GM12891 (cell line): ENCODE measurements around the gene RECK.

Experiments used
- DNase-seq: peaks from one replicate; pipeline ENCODE4 v3.0.0; 2011; ENCODE audit warnings: low spot score; ENCODE audit not compliant: insufficient read length
- FAIRE-seq: peaks from 2 replicates; lab custom pipeline; 2011; peaks lifted over from hg19 to GRCh38; lab: Jason Lieb, UNC
- PAX5 ChIP-seq: IDR thresholded peaks from 2 replicates; pipeline ENCODE4 v1.6.1; 2011; ENCODE audit warnings: low read length, moderate library complexity, mild to moderate bottlenecking; ENCODE audit not compliant: insufficient read depth, severe bottlenecking
- POLR2A ChIP-seq: IDR thresholded peaks from 2 replicates; pipeline ENCODE4 v1.6.1; 2011; ENCODE audit warnings: low read depth, low read length, control low read depth
- POLR2AphosphoS5 ChIP-seq: IDR thresholded peaks from 2 replicates; pipeline ENCODE4 v1.6.1; 2011; ENCODE audit warnings: low read depth, low read length, control low read depth
- POU2F2 ChIP-seq: IDR thresholded peaks from 2 replicates; pipeline ENCODE4 v1.6.1; 2011; ENCODE audit warnings: low read depth, mild to moderate bottlenecking, control low read depth, low read length, moderate library complexity
- SPI1 ChIP-seq: IDR thresholded peaks from 2 replicates; pipeline ENCODE4 v1.6.1; 2011; ENCODE audit warnings: low read depth, low read length, control low read depth
- TAF1 ChIP-seq: IDR thresholded peaks from 2 replicates; pipeline ENCODE4 v1.6.1; 2011; ENCODE audit warnings: low read depth, low read length, control low read depth

Gene RECK

DNA sequence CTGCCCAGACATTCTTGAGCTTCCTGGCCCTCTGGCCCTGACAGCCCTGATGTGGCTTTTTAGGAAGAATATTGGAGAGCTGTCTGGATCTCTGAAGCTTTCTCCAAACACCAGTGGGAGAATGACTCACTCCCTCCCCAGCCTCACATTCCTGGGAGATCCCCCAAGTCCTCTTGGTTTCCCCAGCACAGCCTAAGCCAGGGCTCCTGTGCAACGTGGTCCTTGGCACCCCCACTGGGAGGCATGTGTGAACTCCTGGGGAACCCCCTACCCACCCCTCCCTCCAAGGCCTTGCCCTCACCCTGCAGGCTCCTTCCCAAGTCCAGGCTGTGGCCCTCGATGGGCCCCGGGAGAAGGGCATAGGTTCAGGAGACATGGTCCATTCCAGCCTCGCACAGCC lies 112.5 kb downstream of the RECK start:
- FAIRE-seq (no peak), DNase-seq (no peak)
- TF ChIP-seq PAX5, result no peak
- no peak for TF ChIP-seq SPI1
- no peak for TF ChIP-seq POU2F2
- no peak for TF ChIP-seq POLR2AphosphoS5
- TF ChIP-seq POLR2A, result no peak
- TF ChIP-seq TAF1, result no peak

DNA sequence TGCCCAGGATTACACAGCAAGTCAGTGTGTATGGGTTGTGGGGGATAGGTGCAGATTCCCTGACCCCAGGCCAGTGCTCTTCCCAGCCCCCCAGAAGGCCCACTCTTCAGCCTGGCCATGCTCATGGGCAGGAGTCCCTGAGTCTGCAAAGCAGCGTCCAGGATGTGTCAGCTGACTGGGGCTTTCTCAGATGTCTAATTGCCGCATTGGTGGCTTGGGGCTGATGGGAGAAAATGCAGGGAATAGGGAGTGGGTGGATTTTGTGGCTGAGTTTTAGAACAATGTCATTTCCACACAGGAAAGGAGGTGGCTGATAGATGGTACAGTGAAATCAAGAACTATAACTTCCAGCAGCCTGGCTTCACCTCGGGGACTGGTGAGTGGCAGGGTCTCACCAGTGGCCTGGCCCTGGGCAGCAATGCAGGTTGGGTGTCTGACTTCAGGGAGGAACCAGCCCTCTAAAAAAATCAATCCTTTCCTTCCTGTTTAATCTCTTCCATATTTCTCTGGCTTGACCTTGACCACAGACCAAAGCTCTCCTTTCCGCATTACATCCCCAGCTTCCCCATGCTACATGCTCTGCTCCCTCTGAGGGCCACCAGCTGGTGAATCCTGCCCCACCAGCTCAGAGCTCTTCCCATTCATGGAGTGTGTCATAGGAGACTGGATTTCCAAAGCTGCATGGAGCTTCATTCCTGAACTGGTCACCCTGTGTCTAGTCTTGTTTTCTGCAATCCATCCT lies 114.0 kb downstream of the RECK start:
- no peak for DNase-seq
- peak; percentile 26 for FAIRE-seq
- TF ChIP-seq POLR2AphosphoS5 (no peak), POLR2A (no peak), PAX5 (no peak), POU2F2 (no peak), TAF1 (no peak), SPI1 (no peak)

DNA sequence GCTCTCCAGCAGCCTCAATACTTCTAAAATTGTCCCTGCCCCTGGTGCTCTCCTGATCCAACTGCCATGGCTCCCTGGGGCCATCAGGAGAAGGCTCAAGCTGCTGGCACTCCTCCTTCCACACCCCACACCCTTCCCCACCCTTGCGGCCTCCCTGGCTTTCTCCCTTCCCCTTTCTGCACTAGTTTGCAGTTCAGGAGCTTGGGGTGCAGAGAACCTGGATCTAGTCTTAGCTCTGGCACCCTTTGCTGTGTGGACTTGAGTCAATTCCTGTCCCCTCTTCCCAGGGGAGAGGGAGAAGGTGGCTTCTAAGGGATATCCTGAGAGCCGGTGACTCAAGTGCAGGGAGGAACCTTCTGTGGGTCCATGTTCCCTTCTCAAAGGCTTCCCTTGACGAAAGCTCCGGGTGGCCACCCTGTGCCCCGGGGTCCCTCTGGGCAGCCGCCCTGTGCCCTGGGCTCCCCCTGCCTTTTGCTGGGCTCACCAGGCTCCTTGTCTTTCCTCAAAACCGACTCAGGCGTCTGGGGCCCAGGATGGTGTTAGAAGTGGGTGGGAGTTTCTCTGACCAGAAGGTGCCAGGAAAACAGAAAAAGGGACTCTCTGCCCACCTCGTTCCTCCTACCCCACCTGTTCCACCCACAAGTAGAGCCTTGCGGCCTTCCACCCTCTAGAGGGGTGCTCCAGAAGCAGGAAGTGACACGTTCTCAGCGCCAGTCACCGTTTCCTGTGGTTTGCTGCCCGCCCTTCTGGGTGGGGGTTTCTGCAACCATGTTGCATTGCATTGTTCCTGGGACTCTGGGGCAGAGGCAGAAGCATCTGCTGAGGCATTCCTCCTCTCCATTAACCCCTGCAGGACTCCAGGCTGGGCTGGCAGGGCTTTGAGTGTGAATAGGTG lies 114.8 kb downstream of the RECK start:
- FAIRE-seq (peak; percentile 96), DNase-seq (peak; percentile 72)
- no peak for TF ChIP-seq POLR2AphosphoS5
- TF ChIP-seq POU2F2, result peak; percentile 79; the same call in 1 of the 2 replicates
- peak; percentile 64 for TF ChIP-seq POLR2A
- peak; percentile 82 for TF ChIP-seq SPI1
- TF ChIP-seq TAF1, result no peak
- peak; percentile 49 for TF ChIP-seq PAX5

DNA sequence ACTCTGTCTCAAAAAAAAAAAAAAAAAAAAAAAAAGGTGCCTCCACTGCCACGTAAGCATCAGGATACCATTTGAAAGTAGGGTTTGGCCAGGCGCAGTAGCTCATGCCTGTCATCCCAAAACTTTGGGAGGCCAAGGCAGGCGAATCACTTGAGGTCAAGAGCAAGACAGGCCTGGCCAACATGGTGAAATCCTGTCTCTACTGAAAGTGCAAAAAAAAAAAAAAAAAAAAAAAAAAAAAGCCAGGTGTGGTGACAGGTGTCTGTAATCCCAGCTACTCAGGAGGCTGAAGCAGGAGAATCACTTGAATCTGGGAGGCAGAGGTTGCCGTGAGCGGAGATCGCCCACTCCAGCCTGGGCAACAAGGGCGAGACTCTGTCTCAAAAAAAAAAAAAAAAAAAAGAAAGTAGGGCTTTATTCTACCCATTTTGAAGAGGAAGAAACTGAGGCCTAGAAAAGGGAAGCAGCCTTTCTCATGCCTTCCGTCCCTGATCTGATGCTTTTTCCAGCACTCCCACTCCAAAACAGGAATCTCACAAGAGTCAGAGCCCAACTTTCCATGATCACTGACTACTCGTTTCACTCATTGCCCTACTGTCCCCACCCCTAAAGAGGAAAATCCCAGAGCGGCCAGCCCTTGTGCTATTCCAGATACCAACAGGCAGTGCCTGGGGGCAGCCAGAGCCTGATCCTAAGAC lies 116.2 kb downstream of the RECK start:
- DNase-seq, result no peak
- no peak for FAIRE-seq
- TF ChIP-seq PAX5 (no peak), POU2F2 (no peak), POLR2A (no peak), POLR2AphosphoS5 (no peak), TAF1 (no peak), SPI1 (no peak)

DNA sequence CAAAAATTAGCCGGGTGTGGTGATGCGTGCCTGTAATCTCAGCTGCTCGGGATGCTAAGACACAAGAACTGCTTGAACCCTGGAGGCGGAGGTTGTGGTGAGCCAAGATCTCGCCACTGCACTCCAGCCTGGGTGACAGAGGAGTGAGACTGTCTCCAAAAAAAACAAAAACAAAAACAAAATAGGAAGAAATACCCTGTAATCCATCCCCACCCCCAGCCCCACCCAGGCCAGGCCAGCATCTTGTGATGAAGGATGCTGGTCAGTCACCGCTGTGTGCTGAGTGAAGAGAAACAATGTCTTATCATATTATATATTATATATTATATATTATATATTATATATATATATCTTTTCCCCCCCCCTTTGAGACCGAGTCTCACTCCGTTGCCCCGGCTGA lies 117.0 kb downstream of the RECK start:
- TF ChIP-seq POU2F2, result no peak
- no peak for TF ChIP-seq SPI1
- TF ChIP-seq PAX5, result no peak
- no peak for TF ChIP-seq POLR2AphosphoS5
- no peak for TF ChIP-seq POLR2A
- TF ChIP-seq TAF1, result no peak
- FAIRE-seq, result no peak
- no peak for DNase-seq

DNA sequence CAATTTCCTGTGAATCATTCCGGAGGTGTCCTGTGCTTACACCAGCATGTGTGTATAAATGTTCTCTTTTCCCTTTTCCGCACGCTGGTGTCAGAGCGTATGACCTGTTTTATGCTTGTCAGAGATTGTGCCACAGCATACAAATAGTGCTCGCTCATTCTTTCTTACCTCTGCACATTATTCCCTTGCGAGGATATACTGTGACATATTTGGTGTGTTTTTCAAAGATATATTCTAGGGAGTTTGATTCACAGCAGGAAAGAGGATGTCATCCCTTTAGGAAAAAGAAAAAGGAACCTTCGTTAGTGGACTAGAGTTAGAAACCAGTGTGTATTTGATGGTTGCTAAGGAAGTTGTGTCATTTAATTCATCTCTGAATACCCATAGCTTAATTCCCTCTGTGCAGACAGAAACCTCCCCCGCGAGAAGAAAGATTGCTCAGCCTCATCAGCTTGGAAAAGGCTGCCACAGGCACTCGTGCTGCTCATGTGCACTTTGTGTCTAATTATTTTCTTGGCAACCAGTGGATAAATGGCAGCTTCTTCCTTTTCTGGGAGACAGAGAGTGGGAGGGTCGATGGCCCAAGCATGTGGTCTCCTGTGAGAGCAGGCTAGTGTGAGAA lies 117.7 kb downstream of the RECK start:
- TF ChIP-seq POLR2AphosphoS5 (no peak), SPI1 (no peak), POLR2A (no peak), PAX5 (no peak), TAF1 (no peak), POU2F2 (no peak)
- DNase-seq, result no peak
- FAIRE-seq, result peak; percentile 43

DNA sequence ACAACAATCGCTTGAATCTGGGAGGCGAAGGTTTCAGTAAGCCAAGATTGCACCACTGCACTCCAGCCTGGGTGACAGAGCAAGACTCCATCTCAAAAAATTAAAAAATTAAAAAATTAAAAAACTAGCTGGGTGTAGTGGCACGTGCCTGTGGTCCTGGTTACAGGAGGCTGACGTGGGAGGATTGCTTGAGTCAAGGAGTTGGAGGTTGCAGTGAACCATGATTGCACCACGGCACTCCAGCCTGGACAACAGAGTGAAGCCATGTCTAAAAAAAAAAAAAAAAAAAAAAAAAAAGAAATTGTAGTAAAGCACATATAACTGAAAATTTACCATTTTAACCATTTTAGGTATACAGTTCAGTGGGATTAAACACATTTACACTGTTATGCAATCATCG lies 119.4 kb downstream of the RECK start:
- FAIRE-seq (no peak), DNase-seq (no peak)
- no peak for TF ChIP-seq SPI1
- no peak for TF ChIP-seq TAF1
- TF ChIP-seq PAX5, result no peak
- no peak for TF ChIP-seq POLR2AphosphoS5
- TF ChIP-seq POU2F2, result no peak
- no peak for TF ChIP-seq POLR2A

DNA sequence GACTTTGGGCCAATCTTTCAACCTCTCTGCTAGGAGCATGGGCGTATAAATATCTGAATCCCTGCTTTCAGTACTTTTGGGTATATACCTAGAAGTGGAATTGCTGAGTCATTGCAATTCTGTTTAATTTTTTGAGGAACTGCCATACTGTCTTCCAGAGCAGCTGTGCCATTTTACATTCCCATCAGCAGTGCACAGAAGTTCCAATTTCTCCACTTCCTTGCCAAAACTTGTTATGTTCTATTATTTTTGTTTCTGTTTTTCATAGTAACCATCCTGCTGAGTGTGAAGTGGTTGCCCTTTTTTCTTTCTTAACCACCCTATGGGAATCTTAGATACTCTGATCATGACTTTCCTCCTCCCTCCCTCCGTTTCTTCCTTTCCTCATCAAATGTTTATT lies 121.4 kb downstream of the RECK start:
- FAIRE-seq (no peak), DNase-seq (no peak)
- TF ChIP-seq SPI1, result no peak
- TF ChIP-seq TAF1, result no peak
- no peak for TF ChIP-seq POU2F2
- no peak for TF ChIP-seq POLR2AphosphoS5
- no peak for TF ChIP-seq PAX5
- no peak for TF ChIP-seq POLR2A
